Aorta (tissue), 5 donors: Measurements from ENCODE around the gene MAEA. TPM values are rescaled to one million over a fixed set of nuclear protein-coding genes. Genes with fewer than 3 reads are reported as not detected.

ENCODE experiments used
- ATAC-seq: fragments of 200-7000 bp; cut with Tn5 transposase; one replicate; pipeline ENCODE4 v1.9.1; 2022; ENCODE audit warnings: moderate library complexity; ENCODE audit not compliant: low FRiP score
- DNase-seq, 2 donors: peaks; one replicate each; pipeline ENCODE4 v3.0.0-alpha.2; 2020
- H3K27ac ChIP-seq, 2 donors: one replicate each; pipeline ENCODE4 v1.5.1; 2013; ENCODE audit warnings: low read length in 2 of 2, mild to moderate bottlenecking in 2 of 2, moderate library complexity in 2 of 2, control low read depth in 1 of 2, inconsistent platforms in 1 of 2, low read depth in 1 of 2
- H3K27me3 ChIP-seq, 2 donors: one replicate each; pipeline ENCODE4 v1.6.1; 2013; ENCODE audit warnings: control low read depth in 1 of 2, low read length in 1 of 2, mild to moderate bottlenecking in 1 of 2, moderate library complexity in 1 of 2; ENCODE audit not compliant: insufficient read depth in 2 of 2, control insufficient read depth in 1 of 2
- H3K36me3 ChIP-seq, 2 donors: one replicate each; pipeline ENCODE4 v1.6.1; 2013; ENCODE audit warnings: control low read depth in 1 of 2, low read length in 1 of 2, mild to moderate bottlenecking in 1 of 2; ENCODE audit not compliant: insufficient read depth in 2 of 2, control insufficient read depth in 1 of 2
- H3K4me1 ChIP-seq, 2 donors: one replicate each; pipeline ENCODE4 v1.6.1; 2013; ENCODE audit warnings: low read length in 2 of 2, control low read depth in 1 of 2, mild to moderate bottlenecking in 1 of 2, moderate library complexity in 1 of 2; ENCODE audit not compliant: insufficient read depth in 2 of 2, control insufficient read depth in 1 of 2
- H3K4me3 ChIP-seq, 2 donors: one replicate each; pipeline ENCODE4 v1.5.1; 2013; ENCODE audit warnings: low read length in 2 of 2, control low read depth in 1 of 2, mild to moderate bottlenecking in 1 of 2
- H3K9me3 ChIP-seq: one replicate; pipeline ENCODE4 v1.6.1; 2013; ENCODE audit warnings: mild to moderate bottlenecking, low read length; ENCODE audit not compliant: control insufficient read depth
- WGBS, 2 donors: extraction: QIAGEN DNeasy Blood & Tissue Kit; methylation state at CpG; one replicate each; pipeline ENCODE4 v1.1.7; 2013; 5-methylcytosine and 5-hydroxymethylcytosine counted together
- intact Hi-C, 2 donors: fragments of 100-400 bp; cut with DNase I; formaldehyde crosslinking; loops; one replicate each; pipeline versions ENCODE4 v1.14.2 to v1.15.0; 2022
- polyA plus RNA-seq, 2 donors: library from polyadenylated mRNA; stranded (reverse); fragments of 200-250 nt; gene quantifications; one replicate each; pipeline ENCODE4 v1.2.3, GENCODE V29; 2013
- total RNA-seq, 2 donors: library from RNA; stranded (reverse); fragmentation: NEBNext Ultra II Directional; extraction: Animal tissue kit (Norgen Biotek cat#: 25700); gene quantifications; one replicate each; pipeline ENCODE4 v1.2.1, GENCODE V29; 2021
- donor health status: healthy with polysubstance abuse.
- donor health status: Bipolar disorder and iron deficiency.
- donor health status: DM: no; HTN: no; CAD: no.
- donor health status: DM: no; HTN: no; CAD: no.
- donor health status: DM: yes; HTN: yes; CAD: no.

The MAEA gene
- total and polyA plus RNA-seq, 4 donors, result 32.4 to 62.0 (median 55.5) TPM

DNA sequence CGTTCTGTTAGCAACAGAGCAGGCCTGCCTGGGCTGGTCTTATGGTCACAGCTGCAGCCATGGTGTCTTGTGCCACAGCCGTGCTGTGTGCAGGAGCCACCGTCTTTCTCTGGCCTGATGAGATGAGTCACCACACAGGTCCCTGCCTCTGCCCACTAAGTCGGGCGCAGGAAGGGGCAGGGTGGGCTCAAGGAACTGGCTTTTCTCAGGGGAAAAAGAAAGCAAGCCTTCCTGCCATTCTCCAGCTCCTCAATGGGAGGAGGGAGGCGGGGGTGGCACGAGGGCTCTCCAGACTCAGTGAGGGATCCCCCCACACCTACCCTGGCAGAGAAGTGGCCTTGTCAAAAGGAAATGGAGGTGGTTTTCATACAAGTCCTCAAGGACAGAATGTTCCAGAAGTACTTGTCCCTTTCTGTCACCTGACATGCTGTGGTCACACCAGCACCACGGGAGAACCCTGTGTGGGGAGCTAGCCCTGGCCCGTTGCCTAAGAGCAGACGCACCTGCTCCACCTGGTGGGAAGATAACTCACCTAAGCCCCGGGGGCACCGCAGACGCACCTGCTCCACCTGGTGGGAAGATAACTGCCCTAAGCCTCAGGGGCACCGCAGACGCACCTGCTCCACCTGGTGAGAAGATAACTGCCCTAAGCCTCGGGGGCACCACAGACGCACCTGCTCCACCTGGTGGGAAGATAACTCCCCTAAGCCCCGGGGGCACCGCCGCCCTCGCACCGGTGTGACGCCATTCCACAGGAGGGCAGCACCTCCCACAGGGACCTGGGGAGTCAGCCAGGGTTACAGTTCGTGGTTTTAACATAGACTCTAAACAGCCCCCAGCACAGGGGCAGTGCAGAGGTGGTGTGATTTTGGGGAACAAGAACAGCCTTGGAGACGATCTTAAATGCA is 75.8 kb downstream of the MAEA start:
- Histone ChIP-seq H3K27me3 (no peaks in the 10 kb centered on the region), H3K27ac (no peak overlapping the region), H3K9me3 (no peaks in the 10 kb centered on the region), H3K4me3 (no peak overlapping the region), H3K36me3 (no peaks in the 10 kb centered on the region), H3K4me1 (no peaks in the 10 kb centered on the region)
- intact Hi-C loops, result no loop called here
- no peak for ATAC-seq
- peak; percentile 29 to 69 for DNase-seq
- 87% methylated on average over 25 of the region's 25 CpGs for WGBS, 2 donors

DNA sequence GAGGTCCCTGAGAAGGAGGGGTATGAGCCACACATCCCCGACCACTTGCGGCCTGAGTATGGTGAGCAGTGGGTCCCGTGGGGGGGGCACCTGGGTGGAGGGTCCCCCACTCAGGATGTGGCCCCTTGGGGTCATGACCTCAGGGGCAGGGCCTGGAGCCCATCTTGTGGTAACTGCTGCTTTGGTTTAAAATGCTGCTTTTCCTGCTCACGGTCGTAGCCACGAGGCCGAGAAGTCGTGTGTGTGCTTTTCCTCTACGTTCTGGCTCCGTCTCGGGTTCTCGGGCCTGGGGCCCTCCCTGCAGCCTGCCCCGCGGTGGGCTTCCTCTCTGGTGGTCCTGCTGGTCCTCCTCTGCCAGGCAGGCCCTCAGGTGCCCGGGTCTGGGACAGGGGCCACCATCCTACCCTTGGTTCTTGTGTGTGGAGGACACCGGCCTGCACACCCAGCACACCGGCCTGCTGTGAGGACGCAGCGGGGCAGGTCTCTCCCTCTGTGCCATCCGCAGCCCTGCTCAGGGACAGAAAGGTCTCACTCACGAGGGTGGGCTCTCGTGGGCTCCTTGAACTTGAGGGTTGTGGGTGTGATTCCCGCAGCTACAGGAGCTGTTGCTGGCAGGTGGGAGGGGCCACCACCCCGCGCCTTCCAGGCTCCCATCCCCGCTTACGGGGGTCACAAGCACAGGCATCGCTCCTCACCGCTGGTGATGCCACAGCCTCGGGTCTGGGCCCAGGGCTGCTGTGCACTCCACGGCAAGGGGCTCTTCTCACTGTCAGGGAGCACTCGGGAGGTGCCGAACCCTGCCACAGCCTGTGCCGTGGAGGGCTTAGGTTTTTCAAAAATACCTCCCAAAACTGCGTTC is 76.9 kb downstream of the MAEA start:
- Histone ChIP-seq H3K36me3 (no peaks in the 10 kb centered on the region), H3K9me3 (no peaks in the 10 kb centered on the region), H3K4me3 (no peak overlapping the region), H3K27ac (no peak overlapping the region), H3K27me3 (no peaks in the 10 kb centered on the region), H3K4me1 (no peaks in the 10 kb centered on the region)
- ATAC-seq (no peak), DNase-seq (peak; percentile 35 to 71)
- WGBS, 2 donors, result 96% methylated on average over 35 of the region's 35 CpGs
- intact Hi-C loops, result no loop called here

DNA sequence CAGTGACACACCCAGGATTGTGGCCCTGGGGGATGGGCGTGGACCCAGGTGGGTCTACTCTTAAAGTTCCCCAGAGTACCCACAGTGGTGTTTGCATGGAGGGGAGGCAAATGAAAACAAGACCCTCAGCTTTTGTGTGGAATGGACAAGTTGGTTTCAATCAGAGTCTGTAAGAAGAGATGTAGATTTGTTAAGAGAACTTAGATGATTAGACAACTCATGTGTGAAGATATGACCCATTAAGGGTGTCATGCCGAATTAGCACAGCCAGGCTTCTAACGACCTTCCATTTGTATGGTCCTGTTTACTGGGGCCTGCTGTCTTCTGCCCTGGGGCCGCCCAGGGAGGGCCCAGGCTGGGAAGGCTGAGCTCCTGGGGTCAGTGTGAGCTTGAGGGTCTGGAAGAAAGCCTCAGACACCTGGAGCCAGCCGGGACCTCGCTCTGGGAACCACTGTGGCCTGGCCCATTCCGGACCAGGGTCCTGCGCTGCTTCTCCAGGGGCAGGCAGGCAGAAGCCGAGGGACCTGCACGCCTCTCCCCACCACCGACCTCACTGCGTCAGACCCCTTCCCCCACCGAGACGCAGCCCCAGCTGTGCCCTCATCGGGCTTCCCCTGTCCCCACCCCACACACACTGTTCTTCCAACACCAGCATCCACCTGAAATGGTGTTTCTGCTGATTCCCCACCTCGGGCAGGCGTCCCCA is 77.7 kb downstream of the MAEA start:
- Histone ChIP-seq H3K4me3 (no peak overlapping the region), H3K9me3 (no peaks in the 10 kb centered on the region), H3K36me3 (no peaks in the 10 kb centered on the region), H3K27me3 (no peaks in the 10 kb centered on the region), H3K27ac (no peak overlapping the region), H3K4me1 (no peaks in the 10 kb centered on the region)
- 95 to 96% methylated on average over 17 of the region's 17 CpGs for WGBS, 2 donors
- ATAC-seq (no peak), DNase-seq (peak; percentile 21 to 61)
- intact Hi-C loops, result no loop called here

DNA sequence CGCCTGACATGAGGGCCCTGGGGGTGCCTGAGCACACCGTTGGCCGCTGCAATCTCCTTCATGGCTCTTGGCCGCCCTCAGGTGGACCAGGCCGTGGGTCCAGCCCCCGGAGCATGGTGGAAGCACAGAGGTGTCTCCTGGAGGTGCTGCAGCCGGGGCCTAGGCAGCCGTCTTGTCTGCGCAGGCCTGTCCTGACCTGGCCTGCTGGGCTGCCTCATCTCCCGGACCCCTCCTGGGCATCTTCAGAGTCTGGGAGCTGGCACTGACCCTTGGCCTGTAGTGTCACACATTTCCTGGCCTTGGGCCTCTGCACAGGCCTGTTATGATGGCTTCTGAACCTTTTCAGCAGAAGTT is 78.2 kb downstream of the MAEA start:
- Histone ChIP-seq H3K4me1 (no peaks in the 10 kb centered on the region), H3K27ac (no peak overlapping the region), H3K4me3 (no peak overlapping the region), H3K27me3 (no peaks in the 10 kb centered on the region), H3K9me3 (no peaks in the 10 kb centered on the region), H3K36me3 (no peaks in the 10 kb centered on the region)
- 89 to 90% methylated on average over 10 of the region's 10 CpGs for WGBS, 2 donors
- ATAC-seq, result no peak
- intact Hi-C loops, result no loop called here
- peak; percentile 39 to 54 for DNase-seq

DNA sequence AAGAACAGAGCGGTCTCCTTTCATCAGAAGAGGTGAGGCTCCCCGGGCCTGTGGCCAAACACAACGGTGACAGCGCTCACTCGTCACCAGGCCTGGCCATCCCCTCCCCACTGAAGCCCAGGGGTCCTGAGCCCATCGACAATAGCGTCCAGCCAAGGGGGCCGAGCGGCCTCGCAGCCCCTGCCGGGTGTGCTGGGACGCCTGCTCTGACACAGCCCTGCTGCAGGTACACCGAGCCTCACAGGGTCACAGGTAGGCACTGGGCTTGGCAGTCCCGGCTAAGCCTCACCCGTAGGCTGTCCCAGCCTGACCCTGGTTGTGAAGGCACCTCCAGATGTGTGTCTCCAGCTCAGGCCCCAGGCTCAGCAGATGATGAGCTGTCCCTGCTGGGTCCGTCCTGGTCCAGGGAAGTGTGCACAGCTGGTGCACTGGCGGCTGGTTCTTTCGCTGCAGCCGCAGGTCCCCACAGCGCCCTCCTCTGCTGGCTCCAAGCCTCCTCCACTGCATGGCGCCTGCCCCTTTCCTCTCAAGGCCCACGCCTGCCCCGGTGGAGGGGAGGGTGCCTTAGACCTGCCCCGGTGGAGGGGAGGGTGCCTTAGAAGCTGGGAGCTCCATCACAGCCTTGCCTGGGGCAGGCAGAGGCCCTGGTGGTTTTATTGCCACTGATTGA is 78.9 kb downstream of the MAEA start:
- DNase-seq (peak; percentile 37 to 76), ATAC-seq (no peak)
- intact Hi-C loops, result no loop called here
- H3K36me3 ChIP-seq, result no peaks in the 10 kb centered on the region
- no peaks in the 10 kb centered on the region for H3K4me1 ChIP-seq
- no peaks in the 10 kb centered on the region for H3K27me3 ChIP-seq
- WGBS, 2 donors, result 88 to 93% methylated on average over 24 of the region's 24 CpGs
- no peaks in the 10 kb centered on the region for H3K9me3 ChIP-seq
- H3K4me3 ChIP-seq, result no peak overlapping the region
- no peak overlapping the region for H3K27ac ChIP-seq

DNA sequence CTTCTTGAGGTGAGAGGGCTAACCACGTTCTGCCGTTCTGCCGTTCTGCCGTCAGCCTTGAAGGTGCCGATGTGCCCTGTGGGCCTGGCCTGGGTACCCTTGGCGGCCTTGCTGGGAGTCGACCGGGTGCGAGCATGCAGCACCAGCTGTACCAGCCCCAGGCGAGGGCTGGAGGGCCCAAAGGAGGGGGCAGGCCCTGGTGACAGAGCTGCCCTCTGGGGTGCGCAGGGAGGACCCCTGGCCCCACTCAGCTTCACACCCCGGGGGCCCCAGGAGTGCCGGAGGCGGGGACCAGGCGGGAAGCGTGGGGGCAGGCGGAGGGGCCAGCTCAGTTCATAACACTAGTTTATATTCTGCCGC is 79.4 kb downstream of the MAEA start:
- no peaks in the 10 kb centered on the region for H3K9me3 ChIP-seq
- WGBS, 2 donors, result 91 to 92% methylated on average over 17 to 18 of the region's 18 CpGs
- ATAC-seq (no peak), DNase-seq (peak in 1 of 2 donors; percentile 34)
- no peaks in the 10 kb centered on the region for H3K27me3 ChIP-seq
- H3K27ac ChIP-seq, result no peak overlapping the region
- intact Hi-C loops, result no loop called here
- no peaks in the 10 kb centered on the region for H3K36me3 ChIP-seq
- H3K4me1 ChIP-seq, result no peaks in the 10 kb centered on the region
- no peak overlapping the region for H3K4me3 ChIP-seq

DNA sequence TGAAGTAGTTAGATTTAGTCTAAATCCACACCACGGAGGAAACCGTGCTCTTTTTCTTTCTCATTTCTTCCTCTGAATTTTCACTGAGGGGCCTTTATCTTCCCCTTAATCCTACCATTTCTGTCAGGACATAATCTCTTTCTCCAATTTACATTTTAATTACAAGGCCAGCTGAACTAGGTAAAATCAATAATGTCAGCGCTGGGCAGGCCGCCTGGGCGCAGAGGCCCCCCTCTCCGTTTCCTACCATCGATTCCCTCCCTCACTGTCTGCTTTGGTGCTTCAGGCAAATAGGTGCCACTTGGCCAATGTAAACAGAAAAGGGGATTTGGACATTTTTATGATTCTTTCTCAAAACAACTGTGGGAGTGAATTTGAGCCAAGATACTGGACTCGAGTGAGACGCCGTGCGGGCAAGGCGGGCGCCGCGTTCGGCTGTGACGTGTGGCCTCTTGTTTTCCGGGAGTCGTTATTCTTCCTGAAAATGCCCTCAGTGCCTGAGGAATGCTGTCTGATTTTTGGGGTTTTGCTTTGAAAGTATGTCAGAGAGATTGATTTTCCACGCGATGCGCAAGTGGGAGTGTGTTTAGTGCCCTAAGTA is 79.9 kb downstream of the MAEA start:
- intact Hi-C loops, result no loop called here
- H3K9me3 ChIP-seq, result no peaks in the 10 kb centered on the region
- ATAC-seq (no peak), DNase-seq (peak; percentile 13 to 49)
- H3K27ac ChIP-seq, result no peak overlapping the region
- H3K4me1 ChIP-seq, result no peaks in the 10 kb centered on the region
- no peaks in the 10 kb centered on the region for H3K36me3 ChIP-seq
- H3K4me3 ChIP-seq, result no peak overlapping the region
- H3K27me3 ChIP-seq, result no peaks in the 10 kb centered on the region
- whole genome bisulfite sequencing, 2 donors, result 69 to 91% methylated on average over 22 of the region's 22 CpGs
